K562 (cell line): ENCODE results near the gene CCDC88C. TPM values are rescaled to one million over a fixed set of nuclear protein-coding genes. Genes with fewer than 3 reads are reported as not detected.

ENCODE experiments used
- ATAC-seq: fragments of 200-7000 bp; cut with Tn5 transposase; 3 replicates; pipeline ENCODE4 v1.9.1; 2020; ENCODE audit warnings: moderate library complexity
- BruUV-seq: library from RNA; stranded (reverse); fragments of 400-500 nt; replicated peaks from 2 replicates; lab custom pipeline; 2021; lab: Mats Ljungman, UMichigan
- CTCF ChIA-PET: fragments of 300-600 bp; formaldehyde crosslinking; extraction: SDS; loops from one replicate; lab custom pipeline; 2021; ENCODE audit warnings: low intra/inter-chr PET ratio; lab: Yijun Ruan, JAX
- POLR2A ChIA-PET: fragments of 300-600, 350-650 bp; sonication (Branson Sonifier 250); formaldehyde crosslinking; extraction: SDS; loops from one replicate; lab custom pipeline; 2021; ENCODE audit warnings: antibody characterized with exemption, inconsistent platforms; lab: Yijun Ruan, JAX
- DNase-seq, 4 experiments: peaks; one replicate each; pipeline versions ENCODE4 v3.0.0 to v3.0.0-alpha.2; 2011 to 2018; ENCODE audit warnings: low spot score in 3 of 4, mixed read lengths in 3 of 4; ENCODE audit errors: extremely low read depth in 1 of 4
- FAIRE-seq: peaks from 2 replicates; lab custom pipeline; 2011; peaks lifted over from hg19 to GRCh38; lab: Jason Lieb, UNC
- H2AFZ ChIP-seq: 2 replicates; pipeline ENCODE4 v1.6.0; 2011; ENCODE audit warnings: low read depth, low read length, control low read depth, inconsistent platforms
- H3K27ac ChIP-seq: fragments of 200-600 bp; 3 replicates; pipeline ENCODE4 v1.8.0; 2011; ENCODE audit warnings: low read depth, mild to moderate bottlenecking, control low read depth, inconsistent platforms, low read length, moderate library complexity, mixed read lengths; ENCODE audit errors: extremely low read depth
- H3K27me3 ChIP-seq, 2 experiments: fragments of 300-600 bp in 1 of 2; 2 replicates in 1 of 2; 3 replicates in 1 of 2; pipeline versions ENCODE4 v1.6.0 to v1.8.0; 2011; ENCODE audit warnings: inconsistent platforms in 2 of 2, low read length in 2 of 2, mild to moderate bottlenecking in 1 of 2, mixed read lengths in 1 of 2, moderate library complexity in 1 of 2; ENCODE audit not compliant: control insufficient read depth in 2 of 2, insufficient read depth in 2 of 2
- H3K36me3 ChIP-seq: fragments of 300-600 bp; 3 replicates; pipeline ENCODE4 v1.8.0; 2011; ENCODE audit warnings: mild to moderate bottlenecking, low read length, inconsistent platforms; ENCODE audit not compliant: control insufficient read depth, insufficient read depth
- H3K4me1 ChIP-seq, 2 experiments: fragments of 200-600 bp in 1 of 2; replicated peaks in 1 of 2; 2 replicates in 1 of 2; 3 replicates in 1 of 2; pipeline versions ENCODE4 v1.5.1 to v1.8.0; 2011; ENCODE audit warnings: inconsistent platforms in 2 of 2, low read length in 2 of 2, mild to moderate bottlenecking in 1 of 2, mixed read lengths in 1 of 2, moderate library complexity in 1 of 2; ENCODE audit not compliant: control insufficient read depth in 2 of 2, insufficient read depth in 2 of 2
- H3K4me2 ChIP-seq: 2 replicates; pipeline ENCODE4 v1.6.1; 2011; ENCODE audit warnings: low read length, control low read depth, inconsistent platforms, mixed read lengths; ENCODE audit not compliant: insufficient read depth
- H3K4me3 ChIP-seq: fragments of 200-600 bp; sonication (generic), shearing (Covaris generic); 2 replicates; pipeline ENCODE4 v1.5.1; 2016; ENCODE audit warnings: control low read depth, inconsistent platforms
- H3K79me2 ChIP-seq: fragments of 200-600 bp; 3 replicates; pipeline ENCODE4 v1.8.0; 2011; ENCODE audit warnings: low read length, inconsistent platforms; ENCODE audit not compliant: control insufficient read depth, insufficient read depth
- H3K9ac ChIP-seq, 2 experiments: 2 replicates each; pipeline versions ENCODE4 v1.6.0 to v1.6.1; 2011; ENCODE audit warnings: low read depth in 2 of 2, low read length in 2 of 2, control low read depth in 1 of 2, inconsistent platforms in 1 of 2, mild to moderate bottlenecking in 1 of 2, mixed read lengths in 1 of 2; ENCODE audit not compliant: insufficient read depth in 1 of 2
- H3K9me1 ChIP-seq: one replicate; pipeline ENCODE4 v1.6.0; 2011; ENCODE audit warnings: inconsistent platforms, mild to moderate bottlenecking, low read length, moderate library complexity; ENCODE audit not compliant: control insufficient read depth, insufficient read depth
- H3K9me3 ChIP-seq: replicated peaks from 2 replicates; pipeline ENCODE4 v1.5.1; 2011; ENCODE audit warnings: low read depth, low read length, inconsistent platforms; ENCODE audit not compliant: control insufficient read depth, insufficient read depth
- H4K20me1 ChIP-seq: replicated peaks from 2 replicates; pipeline ENCODE4 v1.6.1; 2011; ENCODE audit warnings: low read length, inconsistent platforms, mixed read lengths; ENCODE audit not compliant: control insufficient read depth, insufficient read depth
- GABPA ChIP-seq: fragments of 200-800 bp; sonication (Bioruptor generic); conservative IDR thresholded peaks from 2 replicates; pipeline ENCODE4 v1.6.1; 2016; ENCODE audit warnings: low read depth, missing genetic modification characterization, missing compliant biosample characterization
- HOMEZ ChIP-seq: fragments of 250-450 bp; sonication (Bioruptor Pico); IDR thresholded peaks from 2 replicates; pipeline ENCODE4 v1.4.0; 2020; ENCODE audit warnings: mild to moderate bottlenecking, moderate library complexity
- MEIS2 ChIP-seq: fragments of 450-650 bp; IDR thresholded peaks from 2 replicates; pipeline ENCODE4 v1.6.1; 2014; ENCODE audit warnings: mild to moderate bottlenecking; ENCODE audit not compliant: partially characterized antibody
- PRPF4 ChIP-seq: fragments of 200-400 bp; formaldehyde crosslinking; IDR thresholded peaks from one replicate; pipeline ENCODE4 v1.6.1; 2017; ENCODE audit warnings: low read length, low read depth, mild to moderate bottlenecking; ENCODE audit not compliant: insufficient read depth, poor library complexity, severe bottlenecking
- RAD51 ChIP-seq: fragments of 450-650 bp; IDR thresholded peaks from 2 replicates; pipeline ENCODE4 v1.7.1; 2016; ENCODE audit warnings: low read depth, mild to moderate bottlenecking, borderline replicate concordance
- USF2 ChIP-seq: sonication (generic); formaldehyde crosslinking; IDR thresholded peaks from 2 replicates; pipeline ENCODE4 v1.5.0; 2020; ENCODE audit warnings: missing genetic modification reagents
- YY1 ChIP-seq, 3 experiments: IDR thresholded peaks; 2 replicates each; pipeline ENCODE4 v1.6.1; 2011; ENCODE audit warnings: low read length in 2 of 3, mild to moderate bottlenecking in 2 of 3, moderate library complexity in 2 of 3, borderline replicate concordance in 1 of 3, control low read depth in 1 of 3, low read depth in 1 of 3; ENCODE audit not compliant: insufficient read depth in 3 of 3, insufficient replicate concordance in 2 of 3, control insufficient read depth in 1 of 3, insufficient read length in 1 of 3; ENCODE audit errors: extremely low read depth in 1 of 3
- WGBS: fragments of 100-300 bp; shearing (Covaris generic); methylation state at CpG from one replicate; pipeline ENCODE4 v1.1.6; 2016; ENCODE audit warnings: low coverage, mixed read lengths; ENCODE audit not compliant: insufficient coverage; ENCODE audit errors: missing lambda C conversion rate; 5-methylcytosine and 5-hydroxymethylcytosine counted together
- in situ Hi-C: fragments of 300-500 bp; cut with MboI; formaldehyde crosslinking; loops from 4 replicates; pipeline ENCODE4 v1.15.0; 2018; ENCODE audit warnings: inconsistent platforms, mixed read lengths
- intact Hi-C: fragments of 100-400 bp; cut with micrococcal nuclease; formaldehyde crosslinking; loops from 2 replicates; pipeline ENCODE4 v1.14.2; 2022
- polyA plus RNA-seq, 8 experiments: library from polyadenylated mRNA; depleted of rRNA in 4 of 8; stranded (reverse) in 5 of 8; unstranded in 3 of 8; fragments of >200 nt; fragmentation: Nextera tagmentation in 2 of 8; fragmentation: Illumina TruSeq in 1 of 8; extraction: Ambion mirVana in 2 of 8; extraction: Trizol in 1 of 8; gene quantifications; 2 replicates each; pipeline versions ENCODE4 v1.2.1 to v1.2.3, GENCODE V29; 2011 to 2014; ENCODE audit warnings: inconsistent platforms in 1 of 8, missing spikeins in 1 of 8
- total RNA-seq, 7 experiments: library from RNA; depleted of rRNA in 6 of 7; stranded (reverse); fragments of >200 nt in 6 of 7; fragmentation: Illumina TruSeq in 2 of 7; extraction: Trizol in 2 of 7; gene quantifications; 2 replicates each; pipeline versions ENCODE4 v1.2.1 to v1.2.3, GENCODE V29; 2011 to 2021; ENCODE audit warnings: low replicate concordance in 1 of 7

Gene CCDC88C
- total and polyA plus RNA-seq, 9 of the 15 experiments (the other 6 are each of a cell fraction or from before 2014, with no cell fraction given): 0.62 to 22.5 (median 10.7) TPM

GRCh38 chr14:91230397-91231035, 187.1 kb downstream of the CCDC88C start (continued):
- TF ChIP-seq MEIS2 (no peak), YY1 (IDR thresholded peaks at IDR 0.05; ENCODE audit: borderline replicate concordance in 1 of 3, control insufficient read depth in 1 of 3, extremely low read depth in 1 of 3, insufficient read depth in 3 of 3, insufficient read length in 1 of 3, insufficient replicate concordance in 2 of 3, low read depth in 1 of 3, low read length in 2 of 3) (peak in 2 of 3 experiments; percentile 30 to 47), USF2 (CRISPR knock-in tag) (peak; percentile 76), RAD51 (peak; percentile 35; the same call in 1 of the 2 replicates), HOMEZ (CRISPR knock-in tag) (no peak)

GRCh38 chr14:91229743-91230200, 187.8 kb downstream of the CCDC88C start:
- intact Hi-C loops: no loop called here
- Histone ChIP-seq H3K4me1 (peaks cover 8 to 19% of the 10 kb centered on the region in 2 experiments), H3K36me3 (no peaks in the 10 kb centered on the region), H3K4me3 (no peak overlapping the region), H3K9me1 (no peaks in the 10 kb centered on the region), H3K27me3 (no peaks in the 10 kb centered on the region), H3K9ac (no peak overlapping the region), H3K9me3 (no peaks in the 10 kb centered on the region), H3K4me2 (no peak overlapping the region), H3K79me2 (no peaks in the 10 kb centered on the region), H2AFZ (no peak overlapping the region), H3K27ac (no peak overlapping the region), H4K20me1 (no peaks in the 10 kb centered on the region)
- POLR2A ChIA-PET: no interaction called here
- ATAC-seq: no peak
- no peak for DNase-seq
- CTCF ChIA-PET: no interaction called here
- in situ Hi-C loops: no loop called here
- 49% methylated on average over 5 of the region's 6 CpGs for WGBS
- BruUV-seq: no TSS peak
- TF ChIP-seq PRPF4 (no peak), GABPA (tag) (0 out of 2 replicates have a peak, but pooled peaks have one; percentile 37)
- no peak for FAIRE-seq
